H54 (cell line): ENCODE measurements around the gene CCDC61.

Experiments
- DNase-seq: peaks from one replicate; pipeline ENCODE4 v3.0.0; 2011; ENCODE audit warnings: low spot score, mixed read lengths; ENCODE audit not compliant: insufficient read length
- FAIRE-seq: peaks from 3 replicates; lab custom pipeline; 2011; peaks lifted over from hg19 to GRCh38; lab: Jason Lieb, UNC
- POLR2A ChIP-seq: IDR thresholded peaks from 2 replicates; pipeline ENCODE4 v1.6.1; 2011; ENCODE audit warnings: low read depth, mild to moderate bottlenecking, low read length

CCDC61 gene, protein sequence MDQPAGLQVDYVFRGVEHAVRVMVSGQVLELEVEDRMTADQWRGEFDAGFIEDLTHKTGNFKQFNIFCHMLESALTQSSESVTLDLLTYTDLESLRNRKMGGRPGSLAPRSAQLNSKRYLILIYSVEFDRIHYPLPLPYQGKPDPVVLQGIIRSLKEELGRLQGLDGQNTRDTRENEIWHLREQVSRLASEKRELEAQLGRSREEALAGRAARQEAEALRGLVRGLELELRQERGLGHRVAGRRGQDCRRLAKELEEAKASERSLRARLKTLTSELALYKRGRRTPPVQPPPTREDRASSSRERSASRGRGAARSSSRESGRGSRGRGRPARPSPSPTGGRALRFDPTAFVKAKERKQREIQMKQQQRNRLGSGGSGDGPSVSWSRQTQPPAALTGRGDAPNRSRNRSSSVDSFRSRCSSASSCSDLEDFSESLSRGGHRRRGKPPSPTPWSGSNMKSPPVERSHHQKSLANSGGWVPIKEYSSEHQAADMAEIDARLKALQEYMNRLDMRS

GRCh38 chr19:45994998-45995714 is at the start of gene CCDC61:
CCDC61 (plus strand) TSS chr19:45995467; CDS start chr19:46003019, 7,552 bp downstream.
- TF ChIP-seq POLR2A, result peak; percentile 70
- DNase-seq, result peak; percentile 79
- FAIRE-seq, result peak; percentile 91

DNA sequence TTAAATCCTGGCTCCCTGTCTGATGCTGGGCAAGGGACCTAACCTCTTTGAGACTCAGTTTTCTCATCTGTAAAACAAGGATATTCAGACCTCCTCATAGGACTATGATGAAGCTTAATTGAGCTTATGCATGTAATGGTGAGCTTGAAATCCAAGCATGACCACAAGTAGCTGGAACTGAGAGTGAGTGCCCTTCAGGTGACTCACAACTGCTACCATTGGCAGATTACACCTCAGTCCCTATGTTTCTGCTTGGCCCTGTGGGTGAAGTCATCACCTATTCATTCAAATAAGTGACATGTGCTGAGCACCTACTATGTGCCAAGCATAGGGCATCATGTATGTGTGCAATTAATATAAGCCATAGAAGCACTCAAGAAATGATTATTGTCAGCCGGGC is 47.3 kb upstream of the CCDC61 start:
- DNase-seq (peak; percentile 69), FAIRE-seq (peak; percentile 94)
- no peak for TF ChIP-seq POLR2A

DNA sequence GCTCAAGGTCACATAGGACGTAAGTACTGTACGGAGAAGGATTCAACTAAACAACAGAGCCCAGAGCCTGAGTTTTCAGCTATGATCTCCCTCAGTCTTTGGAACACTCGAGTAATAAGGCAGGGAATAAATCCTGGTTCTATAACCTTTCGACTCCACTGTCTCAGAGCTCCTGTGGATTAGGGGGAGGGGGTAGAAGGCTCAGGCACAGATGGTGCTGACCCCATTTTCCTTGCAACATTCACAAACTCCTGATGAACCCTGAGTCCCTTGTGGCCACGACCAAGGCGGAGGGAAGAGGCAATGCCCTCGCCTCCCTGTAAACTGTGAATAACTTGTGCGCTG is 43.0 kb upstream of the CCDC61 start:
- FAIRE-seq (no peak), DNase-seq (no peak)
- TF ChIP-seq POLR2A, result no peak

DNA sequence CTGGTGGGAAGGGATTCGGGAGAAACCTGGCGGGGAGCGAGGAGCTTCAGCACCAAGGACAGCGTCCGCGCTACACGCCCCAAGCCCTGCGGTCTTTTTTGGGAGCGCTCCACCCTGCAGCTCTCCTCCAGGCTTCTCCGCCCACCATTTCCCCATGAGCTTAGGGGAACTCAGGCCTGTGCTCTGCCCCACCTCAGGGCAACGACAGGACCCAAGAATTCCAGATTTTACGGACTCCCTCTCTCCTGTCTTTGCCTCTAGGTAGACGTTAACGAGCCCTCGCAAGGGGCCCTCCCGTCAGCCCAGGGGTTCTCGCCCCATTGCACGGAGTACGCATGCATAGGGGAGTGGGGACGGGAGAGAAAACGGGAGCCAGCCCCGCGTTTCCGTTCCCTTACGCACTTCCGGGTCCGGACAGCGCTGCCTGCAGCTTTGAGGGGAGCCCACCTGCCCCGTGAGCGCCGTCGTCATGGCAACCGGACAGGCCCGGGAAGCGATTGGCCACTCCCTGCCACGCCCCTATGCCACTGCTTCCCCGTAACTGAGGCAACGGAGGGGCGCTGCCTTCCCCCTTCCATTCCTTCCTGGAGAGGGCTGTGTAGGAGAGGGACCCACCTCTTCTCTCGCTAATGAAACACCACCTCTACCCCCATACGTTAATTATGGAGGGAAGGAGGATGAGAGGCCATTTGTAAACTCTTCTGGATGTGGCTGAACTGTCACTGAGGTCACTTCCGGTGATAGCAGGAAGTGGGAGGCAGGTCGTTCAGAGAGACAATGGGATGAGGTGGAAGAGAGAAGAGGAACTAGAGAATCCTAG is 42.4 kb upstream of the CCDC61 start:
- TF ChIP-seq POLR2A, result no peak
- FAIRE-seq, result no peak
- no peak for DNase-seq

DNA sequence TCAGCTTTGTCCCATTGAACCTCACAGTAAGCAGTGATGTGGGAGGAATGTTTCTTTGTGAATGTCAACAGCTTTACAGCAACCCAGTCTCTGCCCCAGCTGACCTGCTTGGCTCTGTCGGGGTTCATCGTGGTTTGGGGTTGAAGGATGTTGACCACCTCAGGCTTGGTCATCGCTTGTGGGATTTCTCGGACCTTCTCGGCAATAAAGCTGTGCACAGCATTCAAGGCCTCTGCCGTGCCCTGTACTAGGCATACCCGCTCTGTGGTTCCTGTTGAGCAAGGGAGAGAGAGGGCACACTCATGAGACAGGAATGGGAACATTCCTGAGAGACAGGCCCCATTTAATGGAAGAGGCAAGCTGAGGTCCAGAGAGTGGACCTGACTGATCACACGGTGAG is 41.6 kb upstream of the CCDC61 start:
- no peak for FAIRE-seq
- no peak for TF ChIP-seq POLR2A
- no peak for DNase-seq

GRCh38 chr19:45954156-45954555 is 41.1 kb upstream of the CCDC61 start:
- no peak for TF ChIP-seq POLR2A
- FAIRE-seq (no peak), DNase-seq (no peak)

GRCh38 chr19:45955905-45956608 is 39.2 kb upstream of the CCDC61 start:
- peak; percentile 58 for DNase-seq
- no peak for TF ChIP-seq POLR2A

DNA sequence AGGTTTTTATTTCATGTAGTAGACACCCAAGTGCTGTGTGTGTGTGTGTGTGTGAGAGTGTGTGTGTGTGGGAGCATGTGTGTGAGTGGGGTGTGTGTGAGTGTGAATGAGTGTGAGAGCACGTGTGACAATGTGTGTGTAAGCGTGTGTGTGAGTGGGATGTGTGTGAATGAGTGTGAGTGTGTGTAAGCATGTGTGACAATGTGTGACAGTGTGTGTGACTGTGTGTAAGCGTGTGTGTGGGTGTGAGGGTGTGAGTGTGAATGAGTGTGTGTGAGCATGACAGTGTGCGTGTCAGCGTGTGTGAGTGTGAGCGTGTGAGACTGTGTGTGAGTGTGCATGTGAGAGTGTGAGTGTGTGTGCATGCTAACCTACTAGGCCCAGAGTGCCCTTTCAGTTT is 36.9 kb upstream of the CCDC61 start:
- no peak for TF ChIP-seq POLR2A
- DNase-seq (no peak), FAIRE-seq (no peak)

More at GRCh38 chr19:45955905-45956608, 39.2 kb upstream of the CCDC61 start:
- FAIRE-seq, result no peak

GRCh38 chr19:45958769-45959516 is 36.3 kb upstream of the CCDC61 start:
- DNase-seq (no peak), FAIRE-seq (no peak)
- no peak for TF ChIP-seq POLR2A

DNA sequence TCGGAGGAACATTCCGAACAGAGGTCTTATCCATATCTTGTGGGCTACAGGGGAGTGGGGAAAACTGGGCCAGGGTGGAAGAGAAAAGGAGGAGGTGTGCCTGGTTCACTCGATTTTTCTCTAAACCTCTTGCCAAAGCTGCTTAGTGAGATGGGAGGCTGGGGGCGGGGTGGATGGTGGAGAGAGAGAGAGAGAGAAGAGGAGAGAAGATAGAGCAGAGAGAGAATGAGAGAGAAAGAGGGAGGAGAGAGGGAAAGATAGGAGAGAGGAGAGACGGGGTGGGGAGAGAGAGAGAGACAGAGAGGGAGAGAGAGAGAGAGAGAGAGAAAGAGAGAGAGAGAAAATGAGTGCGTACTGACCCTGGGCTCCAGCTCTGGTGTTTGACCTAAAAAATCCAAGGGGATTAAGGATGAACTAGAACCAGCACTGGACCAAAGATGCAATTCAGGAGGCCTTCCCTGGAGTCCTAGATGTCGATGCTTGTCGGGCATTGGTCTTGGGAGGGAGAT is 35.7 kb upstream of the CCDC61 start:
- no peak for TF ChIP-seq POLR2A
- FAIRE-seq, result no peak
- no peak for DNase-seq

- DNase-seq, result no peak
Observed at GRCh38 chr19:45960595-45961235, 34.6 kb upstream of the CCDC61 start.

GRCh38 chr19:45962021-45962420 is 33.2 kb upstream of the CCDC61 start:
- no peak for TF ChIP-seq POLR2A
- no peak for FAIRE-seq

More at GRCh38 chr19:45960595-45961235, 34.6 kb upstream of the CCDC61 start:
- FAIRE-seq, result no peak
- no peak for TF ChIP-seq POLR2A

More at GRCh38 chr19:45962021-45962420, 33.2 kb upstream of the CCDC61 start:
- no peak for DNase-seq
